OCI-M2 (cell line): ENCODE data around the gene PAK1.

Experiments
- DNase-seq: peaks from one replicate; lab custom pipeline; 2025; ENCODE audit not compliant: unreplicated experiment; lab: John Stamatoyannopoulos, UW

PAK1 gene

GRCh38 chr11:77438487-77438886 lies 35.4 kb downstream of the PAK1 start:
- no peak for DNase-seq

GRCh38 chr11:77436969-77437368 lies 36.9 kb downstream of the PAK1 start:
- no peak for DNase-seq

GRCh38 chr11:77436506-77436905 lies 37.4 kb downstream of the PAK1 start:
- no peak for DNase-seq

DNA sequence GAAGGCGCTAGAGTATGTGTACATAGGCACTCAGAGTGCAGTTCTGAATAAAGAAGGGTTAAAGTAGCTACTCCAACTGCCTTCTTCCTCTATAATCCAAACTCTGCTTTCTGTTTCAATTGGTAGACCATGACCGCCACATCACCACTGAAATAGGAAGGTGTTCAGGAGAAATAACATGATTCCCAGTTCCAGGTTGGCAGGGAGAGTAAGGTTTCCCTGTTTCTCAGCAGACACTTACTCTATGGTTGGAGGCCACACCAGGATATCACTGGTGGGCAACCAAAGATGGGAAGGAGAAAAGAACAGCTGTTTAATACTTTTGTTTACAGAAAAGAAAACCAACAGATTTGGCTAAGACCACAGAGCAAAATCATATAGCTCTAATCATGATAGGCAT lies 37.9 kb downstream of the PAK1 start:
- no peak for DNase-seq

DNA sequence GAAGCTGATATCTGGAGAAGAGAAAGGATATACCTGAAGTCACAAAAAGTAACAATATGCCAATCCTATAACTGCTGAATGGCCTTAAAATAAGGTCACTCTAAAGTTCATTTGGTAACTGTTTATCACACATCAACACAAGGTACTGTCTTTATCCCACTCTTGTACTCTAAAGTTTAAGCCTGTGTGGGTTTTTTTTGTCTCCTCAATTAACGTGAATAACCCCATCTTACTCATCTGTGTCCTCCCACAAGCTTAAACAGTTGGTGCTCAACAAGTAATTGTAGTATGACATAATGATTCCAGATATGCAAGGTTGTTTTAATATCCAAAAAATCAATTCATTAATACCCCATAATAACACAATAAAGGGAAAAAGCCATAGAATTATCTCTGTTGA lies 42.1 kb downstream of the PAK1 start:
- no peak for DNase-seq

GRCh38 chr11:77428598-77428997 lies 45.3 kb downstream of the PAK1 start:
- DNase-seq, result no peak

DNA sequence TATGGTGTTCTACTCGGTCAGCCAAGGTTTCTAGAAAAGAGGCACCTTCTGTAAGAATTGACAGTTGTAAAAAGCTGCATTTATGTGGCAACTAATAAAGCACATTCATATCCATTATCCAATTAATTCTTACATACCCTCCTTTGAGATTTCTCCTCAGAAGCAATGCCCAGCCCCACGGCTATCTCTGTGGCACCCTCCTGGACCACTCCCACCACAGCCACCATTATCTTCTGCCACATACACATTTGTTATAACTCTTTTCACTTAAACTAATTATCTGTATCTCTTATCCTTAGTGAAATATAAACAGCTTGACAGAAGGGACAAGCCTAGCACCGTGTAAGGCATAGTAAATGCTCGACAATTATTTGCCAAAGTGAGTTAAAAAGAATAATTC lies 48.5 kb downstream of the PAK1 start:
- DNase-seq, result no peak

DNA sequence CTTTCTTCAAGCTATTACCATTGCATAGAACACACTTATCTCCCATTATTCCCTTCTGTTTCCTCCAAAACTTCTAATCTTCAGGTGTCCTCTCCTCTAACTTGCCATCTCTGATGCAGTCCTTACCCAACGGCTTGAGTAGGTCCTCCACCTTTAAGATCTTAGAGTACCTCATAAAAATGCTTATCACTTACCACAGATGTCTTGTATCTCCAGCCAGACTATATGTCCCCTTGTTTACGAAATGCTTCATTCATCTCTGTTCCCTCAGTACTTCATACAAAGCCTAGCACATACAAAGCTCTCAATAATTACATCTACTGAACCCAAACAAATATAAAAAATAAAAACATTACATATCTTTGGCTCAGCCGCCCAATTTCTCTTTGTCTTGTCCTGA lies 49.2 kb downstream of the PAK1 start:
- no peak for DNase-seq

- DNase-seq, result no peak
These were observed 50.3 kb downstream of the PAK1 start for GRCh38 chr11:77423624-77424023.

DNA sequence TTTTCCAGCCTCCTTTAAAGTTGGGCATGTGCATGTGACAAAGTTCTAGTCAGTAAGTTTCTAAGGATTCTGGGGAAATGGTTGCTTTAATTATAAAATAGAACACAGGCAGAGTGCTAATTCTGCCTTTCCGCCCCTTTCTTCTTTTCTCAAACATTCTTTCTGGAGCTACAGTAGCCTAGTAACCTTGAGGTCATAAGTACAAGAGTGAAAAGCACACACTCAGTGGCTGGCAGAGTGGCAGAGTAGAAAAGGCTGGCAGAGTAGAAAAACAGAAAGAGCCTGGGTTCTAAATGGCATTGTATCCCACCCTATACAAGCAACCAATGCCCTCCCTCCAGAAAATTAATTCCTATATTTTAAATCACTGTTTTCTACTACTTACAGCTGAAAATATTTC lies 51.2 kb downstream of the PAK1 start:
- DNase-seq, result no peak

GRCh38 chr11:77421041-77421723 lies 52.7 kb downstream of the PAK1 start:
- no peak for DNase-seq

- no peak for DNase-seq
These were observed 54.8 kb downstream of the PAK1 start for GRCh38 chr11:77418971-77419597.

- DNase-seq, result no peak
These were observed 55.5 kb downstream of the PAK1 start for GRCh38 chr11:77418155-77418970.

DNA sequence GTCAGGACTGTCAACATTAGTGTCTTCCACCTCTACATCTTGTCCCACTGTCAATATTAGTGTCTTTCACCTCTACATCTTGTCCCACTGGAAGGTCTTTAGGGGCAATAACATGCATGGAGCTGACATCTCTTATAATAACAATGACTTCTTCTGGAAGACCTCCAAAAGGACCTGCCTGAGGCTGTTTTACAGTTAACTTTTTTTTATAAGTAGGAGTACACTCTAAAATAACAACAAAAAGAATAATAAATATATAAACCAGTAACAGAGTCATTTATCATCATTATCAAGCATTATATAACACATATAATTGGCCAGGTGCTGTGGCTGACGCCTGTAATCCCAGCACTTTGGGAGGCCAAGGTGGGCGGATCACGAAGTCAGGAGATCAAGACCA lies 57.5 kb downstream of the PAK1 start:
- DNase-seq, result no peak

DNA sequence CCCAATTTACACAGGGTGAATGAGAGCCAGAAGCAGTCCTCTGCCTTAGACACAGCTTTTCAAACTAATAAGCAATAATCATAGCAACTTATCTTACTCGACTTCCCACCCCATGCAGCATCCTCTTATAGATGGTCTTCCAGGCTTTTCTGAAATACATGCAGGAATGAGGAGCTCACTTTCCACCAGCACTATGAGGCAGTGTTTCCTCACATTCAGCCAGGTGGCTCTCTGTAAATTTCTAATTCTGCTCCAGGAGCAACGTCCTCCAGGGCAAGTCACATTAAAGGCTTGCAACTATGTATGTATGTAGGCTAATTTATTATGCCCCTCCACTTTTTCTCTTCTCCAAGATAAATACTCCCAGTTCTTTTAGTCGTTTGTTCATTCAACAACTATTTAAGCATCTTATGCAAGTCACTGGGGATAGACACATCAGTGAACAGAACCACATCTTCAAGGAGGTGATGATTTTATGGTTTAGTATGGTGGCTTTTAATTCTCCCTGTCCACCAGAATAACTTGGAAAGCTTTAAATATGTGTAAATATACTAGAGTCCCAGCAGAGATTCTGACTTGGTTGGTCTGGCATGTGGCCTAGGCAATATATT lies 59.9 kb downstream of the PAK1 start:
- DNase-seq, result no peak

- no peak for DNase-seq
These were observed 61.1 kb downstream of the PAK1 start for GRCh38 chr11:77412814-77413213.

DNA sequence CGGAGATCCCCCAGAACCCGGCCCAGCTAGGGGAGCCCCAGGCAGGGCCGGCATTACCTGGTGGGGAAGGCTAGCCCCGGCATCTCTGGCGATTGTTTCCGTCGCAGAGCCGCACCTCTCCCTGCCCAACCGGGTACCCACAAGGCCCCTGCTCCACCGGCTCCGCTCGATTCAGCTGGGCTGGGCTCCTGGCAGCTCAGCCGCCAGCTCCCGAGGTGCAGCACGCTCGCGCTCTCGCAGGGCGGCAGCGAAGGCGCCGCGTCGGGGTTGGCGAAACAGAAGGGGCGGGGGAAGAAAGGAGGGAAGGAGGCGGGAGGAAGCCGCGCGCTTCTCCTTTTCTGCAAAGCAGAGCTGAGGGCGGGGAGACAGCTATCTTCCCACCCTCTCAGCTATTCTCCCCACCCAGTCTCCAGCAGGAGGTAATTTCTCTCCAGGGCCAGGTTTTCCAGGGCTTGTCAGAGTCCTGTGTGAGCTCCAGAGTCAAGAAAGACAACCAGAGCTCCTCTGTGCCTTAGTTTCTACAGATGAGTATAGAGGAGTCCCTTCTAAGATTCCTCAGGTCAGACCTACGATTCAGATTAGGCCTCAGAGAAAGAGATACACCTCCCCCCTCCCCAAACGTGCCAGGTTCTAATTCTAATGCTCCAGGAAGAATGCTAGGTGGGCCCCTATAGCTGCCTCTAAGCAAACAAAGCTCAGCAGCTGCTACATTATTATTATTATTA lies 62.0 kb downstream of the PAK1 start:
- no peak for DNase-seq

DNA sequence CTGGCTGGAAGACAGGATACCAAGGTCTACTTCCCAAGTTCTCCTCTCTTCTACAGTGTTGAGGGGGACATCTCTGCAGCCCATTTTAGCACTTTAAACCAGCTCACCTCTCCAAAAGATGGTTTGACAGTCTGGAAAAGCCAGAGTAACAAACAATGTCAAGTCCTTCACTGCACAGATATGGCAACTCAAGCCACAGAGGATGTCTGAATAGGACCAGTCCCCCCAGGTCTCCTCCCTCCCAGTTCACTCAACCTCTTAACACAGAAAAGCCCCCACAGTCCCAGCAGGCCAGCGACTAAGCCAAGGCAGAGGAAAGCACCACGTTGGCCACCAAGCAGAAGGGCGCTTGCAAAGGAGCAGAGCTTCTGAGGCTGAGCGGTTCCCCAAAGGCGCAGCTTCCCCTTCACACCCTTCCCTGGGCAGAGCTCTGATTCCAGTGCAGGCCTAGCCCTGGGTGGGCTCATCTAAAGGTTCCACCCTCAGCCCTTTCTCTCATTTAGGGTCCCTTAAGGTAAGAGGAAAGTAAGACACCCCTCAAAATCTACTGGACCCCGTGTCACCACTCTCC lies 62.7 kb downstream of the PAK1 start:
- DNase-seq, result no peak

- no peak for DNase-seq
These were observed 63.6 kb downstream of the PAK1 start for GRCh38 chr11:77410076-77410827.

DNA sequence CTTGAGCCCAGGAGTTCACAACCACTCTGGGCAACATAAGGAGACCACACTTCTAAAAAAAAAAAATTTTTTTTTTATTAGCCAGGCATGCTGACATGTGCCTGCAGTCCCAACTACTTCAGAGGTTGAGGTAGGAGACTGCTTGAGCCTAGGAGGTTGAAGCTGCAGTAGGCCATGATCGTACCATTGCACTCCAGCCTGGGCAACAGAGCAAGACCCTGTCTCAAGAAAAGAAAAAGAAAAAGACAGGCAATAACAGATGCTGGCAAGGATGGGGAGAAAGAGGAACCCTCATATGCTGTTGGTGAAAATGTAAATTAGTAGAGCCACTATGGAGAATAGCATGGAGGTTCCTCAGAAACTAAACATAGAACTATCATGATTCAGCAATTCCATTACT lies 64.8 kb downstream of the PAK1 start:
- DNase-seq, result no peak
